ENCODE results near the gene ARHGDIB.
A peak's percentile ranks its signal among the peaks of the same experiment; 100 is the strongest.

Gene ARHGDIB

DNA sequence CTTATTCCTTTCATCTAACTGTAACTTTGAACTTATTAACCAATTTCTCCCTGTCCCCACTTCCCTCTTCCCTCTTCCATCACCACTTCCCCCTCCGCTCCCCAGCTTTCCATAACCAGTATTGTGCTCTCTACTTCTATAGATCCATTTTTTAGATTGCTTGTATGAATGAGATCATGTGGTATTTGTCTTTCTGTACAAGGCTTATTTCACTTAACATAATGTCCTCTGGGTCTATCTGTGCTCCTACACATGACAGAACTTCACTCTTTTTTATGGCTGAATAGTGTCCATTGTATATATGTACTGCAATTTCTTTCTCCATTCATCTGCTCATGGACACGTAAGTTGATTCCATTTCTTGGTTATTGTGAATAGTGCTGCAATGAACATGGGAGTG, 37.5 kb downstream of the ARHGDIB start:
- DNase-seq = no peak

DNA sequence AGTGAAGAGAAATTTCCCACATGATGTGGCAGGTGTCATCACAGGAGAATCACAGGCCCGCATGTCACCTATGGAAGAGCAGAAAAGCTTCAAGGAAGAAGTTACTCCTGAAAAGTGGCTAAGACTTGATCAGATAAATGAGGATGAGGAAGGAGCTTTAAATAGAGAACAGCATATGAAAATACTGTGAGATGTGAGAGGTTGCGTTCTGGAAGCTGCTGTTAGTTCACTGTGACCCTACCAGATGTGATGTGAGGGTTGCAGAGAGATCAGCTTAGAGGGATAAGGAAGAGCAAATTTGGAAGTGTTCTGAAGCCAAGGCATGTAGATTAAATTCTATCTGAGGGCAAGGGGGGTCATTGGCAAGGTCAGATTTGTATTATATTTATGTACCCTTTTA, 40.2 kb downstream of the ARHGDIB start:
- no peak for DNase-seq

DNA sequence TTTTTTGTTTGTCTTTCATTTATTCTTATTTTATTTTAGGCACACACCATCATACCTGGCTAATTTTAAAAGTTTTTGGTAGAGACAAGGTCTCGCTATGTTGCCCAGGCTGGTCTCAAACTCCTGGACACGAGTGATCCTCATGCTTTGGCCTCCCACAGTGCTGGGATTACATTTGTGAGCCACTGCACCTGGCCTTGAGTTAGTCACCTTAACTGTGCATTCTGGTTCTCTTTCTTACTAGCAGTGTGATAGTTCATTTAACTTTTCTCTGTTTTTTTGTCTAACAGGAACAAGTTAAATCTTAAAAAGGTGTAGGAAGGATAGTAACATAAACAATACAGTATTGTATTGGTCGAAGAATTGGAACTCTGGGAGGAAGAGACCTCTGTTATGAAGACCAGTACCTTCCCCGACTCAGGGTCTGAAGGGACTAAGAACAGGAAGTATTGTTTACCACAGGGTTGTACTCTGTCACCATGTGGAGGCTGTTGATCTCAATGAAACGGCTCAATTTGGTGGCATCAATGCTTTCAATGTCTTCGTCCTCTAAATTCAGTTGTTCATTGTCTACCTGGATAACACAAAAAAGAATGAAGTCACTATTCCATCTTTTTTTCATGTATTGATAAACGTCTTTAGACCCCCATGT, 40.8 kb downstream of the ARHGDIB start:
- no peak for DNase-seq

DNA sequence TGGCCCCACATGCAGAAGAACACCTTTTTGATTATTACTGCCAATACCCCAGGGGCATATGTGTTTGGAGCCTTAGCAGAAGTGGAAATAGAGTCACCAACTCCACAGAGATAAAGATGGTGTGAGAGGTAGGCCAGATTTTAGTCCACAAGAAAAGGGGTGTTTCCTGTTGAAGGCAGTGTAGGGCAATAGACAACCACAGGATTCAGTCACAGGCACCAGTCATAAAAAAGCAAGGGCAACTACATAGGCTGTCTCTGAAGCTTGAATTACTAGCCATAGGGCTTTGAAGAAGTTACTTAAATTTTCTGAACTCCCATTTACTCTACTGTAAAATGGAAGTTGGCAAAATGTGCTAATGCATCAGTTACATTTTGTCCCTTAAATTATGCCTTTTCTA, 41.9 kb downstream of the ARHGDIB start:
- no peak for DNase-seq

DNA sequence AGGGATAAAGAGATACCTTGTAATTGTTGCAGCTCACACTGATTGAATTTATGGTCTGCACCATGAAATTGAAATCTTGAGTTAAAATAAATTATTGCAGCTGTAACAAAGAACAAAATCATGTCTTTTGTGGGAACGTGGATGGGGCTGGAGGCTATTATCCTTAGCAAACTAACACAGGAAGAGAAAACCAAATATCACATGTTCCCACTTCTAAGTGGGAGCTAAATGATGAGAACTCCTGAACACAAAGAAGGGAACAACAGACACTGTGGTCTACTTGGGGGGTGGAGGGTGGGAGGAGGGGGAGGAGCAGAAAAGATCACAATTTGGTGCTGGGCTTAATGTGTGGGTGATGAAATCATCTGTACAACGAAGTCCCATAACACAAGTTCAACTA, 45.7 kb downstream of the ARHGDIB start:
- DNase-seq = no peak

DNA sequence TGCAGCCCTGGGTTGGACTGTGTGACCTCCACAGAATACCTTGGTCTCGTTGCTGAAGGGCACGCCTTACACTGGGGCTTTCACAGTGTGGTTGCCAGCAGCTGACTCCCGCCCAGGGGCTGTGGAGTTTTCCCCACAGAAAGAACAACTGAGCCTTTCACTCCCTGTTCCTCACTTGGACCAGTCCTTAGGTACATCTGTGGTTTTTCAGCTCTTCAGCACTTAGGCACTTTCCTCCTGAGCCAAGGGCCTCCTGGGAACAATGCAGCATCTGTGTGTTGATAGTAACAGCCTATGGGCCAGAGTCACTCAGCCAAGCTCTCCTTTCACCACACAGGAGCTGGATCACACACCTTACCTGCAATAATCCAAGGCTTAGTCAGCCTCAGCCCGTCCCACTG, 48.0 kb downstream of the ARHGDIB start:
- no peak for DNase-seq

DNA sequence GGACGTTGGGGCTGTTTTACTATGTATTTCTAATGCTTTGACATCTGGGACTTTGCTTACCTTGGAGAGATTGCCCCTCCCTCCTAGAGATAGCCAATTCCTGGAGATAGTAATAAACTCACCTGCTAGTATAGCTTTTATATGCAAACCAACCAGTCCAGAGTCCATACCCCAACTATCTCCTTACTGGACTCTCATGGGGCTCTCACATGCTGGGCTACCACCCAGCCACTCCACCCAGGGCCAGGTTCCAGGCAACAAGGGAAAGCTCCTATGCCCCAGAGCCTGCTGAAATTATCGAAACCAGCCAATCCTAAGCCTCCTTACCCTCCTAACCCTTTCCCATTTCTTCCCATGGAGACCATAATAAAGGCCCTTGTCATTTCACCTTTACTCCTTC, 50.3 kb downstream of the ARHGDIB start:
- DNase-seq = no peak

DNA sequence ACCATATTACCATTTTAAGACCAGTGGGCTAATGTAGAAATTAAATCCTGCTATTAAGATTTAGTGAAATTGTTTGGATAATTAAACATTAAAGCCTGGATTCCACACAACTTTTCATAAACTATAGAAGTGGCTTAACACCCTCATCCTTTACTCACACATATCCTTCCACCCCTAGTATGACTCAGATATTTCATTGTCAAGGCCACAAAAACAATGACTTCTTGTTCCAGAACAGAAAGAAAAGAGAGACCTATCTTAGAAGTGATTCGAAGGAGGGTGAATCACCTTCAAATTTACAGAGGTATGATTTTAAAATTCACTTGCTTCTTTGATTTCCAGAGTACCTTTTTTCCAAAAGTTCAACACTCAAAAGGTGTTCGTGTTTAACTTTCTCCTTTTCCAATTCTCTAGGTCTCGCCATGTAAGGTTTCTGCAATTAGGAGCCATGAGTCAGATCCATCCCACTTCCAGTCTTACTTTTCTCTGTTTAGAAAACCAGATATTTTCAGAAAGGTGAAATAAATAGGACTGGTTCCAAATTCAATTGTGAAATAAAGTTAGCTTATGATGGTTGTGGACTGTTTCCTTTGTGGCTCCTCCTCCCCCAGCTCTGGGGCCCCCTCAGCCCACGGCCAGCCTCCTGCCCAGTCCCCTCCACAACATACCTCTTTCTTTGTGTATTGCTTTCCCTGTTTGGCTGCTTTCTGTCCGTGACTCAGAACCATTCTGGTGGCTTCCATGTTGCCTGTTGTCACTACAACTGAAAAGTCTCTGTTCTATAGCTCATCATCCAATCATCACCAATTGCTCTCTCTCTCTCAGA, 51.1 kb downstream of the ARHGDIB start:
- peak in 1 of 2 donors; percentile 23 for DNase-seq

DNA sequence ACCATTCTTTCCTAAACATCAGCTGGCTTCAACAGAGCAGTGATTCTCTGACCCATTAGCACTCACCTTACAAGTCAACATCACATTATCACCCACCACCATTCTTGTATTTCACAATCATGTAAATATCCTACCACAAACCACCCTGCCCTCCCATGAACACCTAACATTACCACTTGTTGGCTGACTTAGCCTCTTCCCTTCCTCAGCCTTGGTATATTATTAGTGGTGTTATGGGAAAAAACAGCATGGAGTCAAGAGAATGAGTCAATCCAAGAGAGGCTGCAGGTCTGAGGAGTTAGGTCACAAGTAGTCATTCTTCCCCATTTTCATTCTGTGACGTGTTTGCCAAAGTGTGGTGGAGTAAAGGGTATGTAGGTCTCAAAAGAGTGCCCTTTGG, 53.4 kb downstream of the ARHGDIB start:
- no peak for DNase-seq

DNA sequence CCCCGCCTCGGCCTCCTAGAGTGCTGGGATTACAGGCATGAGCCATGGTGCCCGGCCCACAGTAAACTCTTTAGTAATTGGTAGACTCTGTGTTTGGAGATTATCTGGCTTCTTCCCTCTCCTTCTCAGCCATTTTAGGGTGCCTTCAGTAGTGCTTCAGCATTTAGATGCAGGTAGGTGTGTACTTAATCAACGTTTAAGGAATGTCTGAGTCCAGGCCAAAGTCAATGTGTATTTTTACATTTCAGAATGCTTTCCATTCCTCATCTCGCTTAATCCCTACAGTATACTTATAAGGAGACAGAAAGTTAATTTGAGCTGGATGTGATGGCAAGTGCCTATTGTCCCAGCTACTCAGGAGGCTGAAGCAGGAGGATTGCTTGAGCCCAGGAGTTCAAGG, 55.3 kb downstream of the ARHGDIB start:
- DNase-seq = no peak

DNA sequence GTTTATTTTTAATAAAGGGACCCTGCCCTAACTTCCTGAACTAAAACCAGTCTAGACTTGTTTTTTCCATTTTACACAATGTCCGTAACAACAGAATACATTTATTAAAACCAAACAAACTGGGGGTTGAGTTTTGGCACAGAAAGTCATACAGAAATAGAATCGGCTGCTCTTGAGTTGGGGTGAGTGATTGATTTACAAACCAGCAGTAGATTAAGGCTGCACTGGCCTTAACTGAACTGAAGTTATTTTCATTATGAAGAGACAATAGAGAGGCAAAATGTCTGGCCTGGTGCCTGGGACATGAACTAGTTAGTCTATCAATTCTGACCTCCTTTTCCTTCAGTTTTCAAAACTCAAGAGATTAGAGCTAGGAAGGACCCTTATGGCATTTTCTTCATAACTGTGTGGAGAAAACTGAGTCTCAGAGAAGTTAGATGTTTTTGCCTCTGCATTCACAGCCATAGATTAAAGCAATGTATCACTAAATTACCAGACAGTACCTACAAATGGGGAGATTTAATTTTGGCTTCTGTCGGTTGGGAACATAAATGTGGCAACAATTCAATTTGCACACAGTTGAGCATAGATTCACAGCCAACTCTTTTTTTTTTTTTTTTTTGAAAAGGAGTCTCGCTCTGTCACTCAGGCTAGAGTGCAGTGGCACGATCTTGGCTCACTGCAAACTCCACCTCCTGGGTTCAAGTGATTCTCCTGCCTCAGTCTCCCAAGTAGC, 56.0 kb downstream of the ARHGDIB start:
- DNase-seq = no peak

DNA sequence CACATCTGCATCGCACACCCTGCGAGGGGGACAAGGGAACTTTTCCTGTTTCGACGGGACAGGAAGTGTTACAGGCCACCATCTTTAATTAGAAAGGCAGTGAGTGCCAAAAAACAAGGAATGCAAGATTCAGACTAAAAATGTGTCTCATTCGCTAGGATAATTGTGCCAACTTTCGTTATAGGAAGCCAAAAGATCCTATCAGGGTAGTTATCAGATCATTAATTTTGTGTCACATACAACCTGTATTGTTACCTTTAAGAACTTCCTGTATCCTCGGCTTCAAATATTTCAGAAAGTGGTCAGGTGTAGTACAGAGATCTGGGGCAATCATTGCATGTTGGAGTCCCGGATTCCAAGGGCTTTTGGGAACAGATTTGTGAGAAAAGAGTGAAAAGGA, 56.5 kb downstream of the ARHGDIB start:
- no peak for DNase-seq

DNA sequence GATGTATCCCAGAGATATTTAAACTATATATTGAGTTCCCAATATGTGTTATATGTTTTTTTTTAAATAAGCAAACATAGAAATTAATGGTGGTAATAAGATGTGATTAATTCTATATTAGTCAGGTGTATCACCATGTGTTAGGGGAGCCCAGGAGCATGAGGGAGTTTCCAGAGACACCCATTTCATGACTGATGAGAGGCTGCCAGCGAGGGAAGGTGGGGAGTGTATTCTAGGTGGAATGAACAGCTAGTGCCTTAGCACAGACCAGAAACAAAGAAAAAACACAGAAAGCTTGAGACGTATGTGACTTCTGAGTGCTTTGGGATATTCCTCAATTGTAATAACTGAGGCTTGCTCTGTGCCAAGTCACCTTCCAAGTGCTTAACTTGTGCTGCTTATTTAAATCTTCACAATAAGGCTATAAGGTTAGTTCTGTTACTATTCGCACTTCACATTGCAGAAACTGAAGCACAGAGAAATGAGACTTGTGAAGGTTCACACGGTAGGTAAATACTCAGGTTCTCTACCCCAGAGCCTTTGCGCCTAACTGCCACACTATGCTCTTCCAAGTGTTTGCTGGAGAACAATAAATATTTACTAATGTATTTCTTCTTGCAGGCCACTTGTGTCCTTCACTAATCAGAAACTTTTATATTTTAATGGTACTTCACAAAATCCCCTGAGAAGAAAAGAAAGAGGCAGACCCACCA, 57.9 kb downstream of the ARHGDIB start:
- no peak for DNase-seq

DNA sequence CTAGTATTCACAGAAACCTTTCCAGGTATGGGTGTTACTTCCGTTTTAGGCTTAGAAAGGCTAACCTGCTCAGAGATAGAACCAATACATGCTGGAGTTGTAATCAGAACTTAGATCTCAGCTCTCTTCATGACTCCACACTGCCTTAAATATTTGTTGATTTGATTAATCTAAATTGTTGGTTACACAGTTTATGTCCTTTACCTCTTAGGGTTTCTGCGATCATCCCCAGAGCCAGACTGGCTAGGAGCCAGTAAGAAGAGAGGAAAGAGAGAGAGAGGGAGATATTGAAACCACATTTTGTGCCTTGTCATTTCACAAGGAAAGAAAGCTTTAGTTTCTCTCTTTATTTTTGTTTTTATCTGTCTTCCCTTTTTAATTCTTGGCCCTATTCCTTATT, 58.9 kb downstream of the ARHGDIB start:
- no peak for DNase-seq

DNA sequence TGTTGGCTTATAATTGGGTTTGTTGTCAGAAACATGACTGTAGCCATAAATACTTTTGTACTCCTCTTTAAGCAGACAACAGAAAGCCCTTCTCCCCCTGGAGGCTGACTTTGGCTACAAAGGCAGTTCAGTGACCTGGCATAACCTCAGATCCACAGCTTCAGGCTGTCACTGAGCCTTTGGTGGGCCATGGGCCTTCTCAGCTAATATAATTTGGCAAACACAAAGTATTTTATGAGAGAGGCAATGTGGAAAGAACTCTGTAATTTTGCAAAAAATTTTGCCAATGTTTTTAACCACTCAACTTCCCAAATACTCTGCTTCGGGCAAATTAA, 60.2 kb downstream of the ARHGDIB start:
- no peak for DNase-seq

DNA sequence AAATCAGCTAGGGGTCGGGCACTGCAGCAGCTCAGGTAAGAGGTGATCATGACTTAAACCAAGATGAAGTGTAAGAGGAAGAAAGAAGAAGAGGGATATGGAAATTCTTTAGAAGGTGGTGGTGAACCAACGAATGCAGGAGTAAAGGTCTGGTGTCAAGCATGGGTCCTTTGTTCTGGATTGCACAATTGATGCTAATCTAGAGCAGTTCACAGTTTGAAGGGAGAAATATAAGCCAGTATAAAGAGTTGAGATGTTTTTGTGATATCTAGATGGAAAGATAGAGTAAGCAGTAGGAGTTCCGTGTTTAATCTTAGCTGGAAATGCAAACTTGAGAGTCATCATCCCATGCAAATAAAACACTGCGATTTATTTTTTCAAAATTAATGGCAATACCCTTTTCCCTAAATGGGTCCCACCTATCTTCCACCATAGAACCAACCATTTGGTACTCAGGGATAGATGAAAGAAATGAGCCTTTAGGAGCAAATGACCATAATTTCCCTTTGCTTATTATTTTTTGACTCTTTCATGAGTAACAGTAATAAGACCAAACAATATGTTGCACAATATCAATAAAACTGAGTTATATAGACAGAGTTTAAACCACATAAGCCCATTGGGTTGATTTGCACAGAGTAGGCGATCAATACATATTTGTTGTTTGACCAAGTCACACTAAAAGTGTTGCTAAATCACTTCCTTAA, 60.7 kb downstream of the ARHGDIB start:
- DNase-seq = no peak

DNA sequence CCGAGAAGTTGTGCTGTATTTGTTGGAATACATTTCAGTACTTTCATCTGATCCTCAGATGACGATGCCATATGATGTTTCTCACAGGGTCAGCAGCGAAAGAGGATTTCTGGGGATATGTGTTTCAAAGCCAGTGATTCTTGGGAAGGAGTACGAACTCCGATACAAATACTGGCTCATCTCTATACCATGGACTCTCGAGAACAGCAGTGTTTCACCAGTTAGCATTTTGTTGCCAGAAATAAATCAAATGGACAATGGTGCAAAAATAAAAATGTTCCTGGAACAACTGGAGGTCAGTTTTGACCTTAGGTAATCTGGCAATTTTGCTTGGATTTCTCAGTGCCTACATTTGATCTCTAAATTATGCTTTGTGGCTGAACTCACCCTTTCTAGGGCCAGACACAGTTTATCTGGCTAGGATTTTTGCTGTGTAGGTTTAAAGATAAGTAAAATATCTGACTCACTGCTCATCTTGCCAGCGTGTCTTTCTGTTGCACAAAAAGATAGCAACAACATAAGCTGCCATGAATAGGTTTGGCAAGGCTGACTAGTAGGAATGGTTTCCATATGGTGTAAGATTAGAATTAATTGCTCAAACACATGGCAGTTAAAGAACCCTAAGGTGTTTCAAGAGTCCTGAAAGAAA, 64.8 kb downstream of the ARHGDIB start:
- no peak for DNase-seq

DNA sequence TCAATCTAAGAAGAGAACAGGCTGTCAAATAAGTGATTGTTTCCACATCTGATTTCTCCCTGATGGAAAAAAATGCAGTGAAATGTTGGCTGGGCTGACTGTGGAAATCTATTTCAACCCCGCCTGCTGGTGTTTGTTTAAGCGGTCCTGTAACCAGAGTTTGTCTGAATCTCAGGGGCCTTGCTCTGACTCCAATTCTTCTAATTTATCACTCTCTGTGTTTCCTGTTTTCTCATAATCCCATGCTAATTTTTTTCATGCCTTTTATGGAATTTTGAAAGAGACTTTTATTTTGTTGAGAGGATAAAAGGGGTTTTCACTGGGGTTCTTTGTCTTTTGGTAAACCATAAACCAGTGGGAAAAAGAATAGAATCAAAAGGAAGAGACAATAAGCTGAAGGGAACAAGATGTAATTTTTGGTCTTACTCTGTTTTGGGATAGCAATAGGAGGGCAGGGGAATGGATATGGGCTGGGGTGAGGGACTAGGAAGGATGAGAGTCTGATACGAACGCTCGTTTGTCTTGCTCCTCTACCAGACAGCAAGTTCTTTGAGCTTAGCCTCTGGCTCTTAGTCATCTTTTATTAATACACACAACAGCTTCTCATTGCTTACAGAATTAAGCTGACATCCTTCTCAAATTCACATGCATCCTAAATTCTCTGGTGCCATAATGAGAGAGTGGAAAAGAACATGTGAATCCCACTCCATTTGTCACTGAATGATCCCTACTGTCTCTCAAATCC, 67.7 kb downstream of the ARHGDIB start:
- DNase-seq = no peak

DNA sequence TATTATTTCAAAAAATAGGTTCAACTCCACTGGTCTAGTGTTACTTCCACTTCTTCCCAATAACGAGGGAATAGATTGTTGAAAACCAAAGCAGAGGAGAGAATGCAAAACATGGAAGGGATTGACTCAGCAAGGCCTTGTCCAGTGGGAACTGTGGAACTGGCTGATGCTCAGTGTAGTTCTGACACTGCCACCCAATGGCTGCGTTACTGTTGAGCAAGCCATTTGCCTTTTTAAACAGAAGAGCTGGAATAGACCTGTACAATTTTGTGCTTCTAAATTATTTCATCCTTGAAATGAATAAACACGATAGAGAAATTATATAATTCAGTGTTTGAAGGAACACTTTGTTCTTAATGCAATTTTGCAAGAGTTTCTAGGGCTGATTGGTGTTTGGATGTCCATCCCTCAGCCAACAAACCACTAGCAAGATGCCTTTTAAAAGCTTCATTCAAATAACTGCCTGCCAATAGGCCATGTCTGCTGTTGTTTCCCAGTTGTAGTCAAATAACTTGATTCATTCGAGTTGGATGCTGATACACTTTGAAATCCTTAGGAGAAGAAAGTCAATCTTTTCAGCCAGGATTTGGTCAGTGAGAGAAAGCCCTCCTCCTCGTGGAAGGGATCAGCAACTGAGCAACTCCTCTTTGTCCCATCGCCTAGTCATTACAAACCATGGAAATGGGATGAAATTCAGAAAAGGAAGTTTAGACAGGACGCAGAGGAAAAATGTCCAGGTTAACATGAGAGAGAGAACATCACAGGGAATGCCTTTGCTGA, 68.5 kb downstream of the ARHGDIB start:
- DNase-seq = no peak

Data from stimulated activated CD4-positive, alpha-beta T cell treated with anti-CD3 and anti-CD28 coated beads, Interleukin-2, amount 100 ng/mL, for 48 hours (primary cell).